GM19193 (cell line): ENCODE data around the gene CCDC142.

ENCODE experiments used
- POLR2A ChIP-seq: IDR thresholded peaks from 4 replicates; pipeline ENCODE4 v1.6.1; 2011; ENCODE audit not compliant: insufficient read depth, insufficient read length; ENCODE audit errors: extremely low read depth

Gene CCDC142, protein sequence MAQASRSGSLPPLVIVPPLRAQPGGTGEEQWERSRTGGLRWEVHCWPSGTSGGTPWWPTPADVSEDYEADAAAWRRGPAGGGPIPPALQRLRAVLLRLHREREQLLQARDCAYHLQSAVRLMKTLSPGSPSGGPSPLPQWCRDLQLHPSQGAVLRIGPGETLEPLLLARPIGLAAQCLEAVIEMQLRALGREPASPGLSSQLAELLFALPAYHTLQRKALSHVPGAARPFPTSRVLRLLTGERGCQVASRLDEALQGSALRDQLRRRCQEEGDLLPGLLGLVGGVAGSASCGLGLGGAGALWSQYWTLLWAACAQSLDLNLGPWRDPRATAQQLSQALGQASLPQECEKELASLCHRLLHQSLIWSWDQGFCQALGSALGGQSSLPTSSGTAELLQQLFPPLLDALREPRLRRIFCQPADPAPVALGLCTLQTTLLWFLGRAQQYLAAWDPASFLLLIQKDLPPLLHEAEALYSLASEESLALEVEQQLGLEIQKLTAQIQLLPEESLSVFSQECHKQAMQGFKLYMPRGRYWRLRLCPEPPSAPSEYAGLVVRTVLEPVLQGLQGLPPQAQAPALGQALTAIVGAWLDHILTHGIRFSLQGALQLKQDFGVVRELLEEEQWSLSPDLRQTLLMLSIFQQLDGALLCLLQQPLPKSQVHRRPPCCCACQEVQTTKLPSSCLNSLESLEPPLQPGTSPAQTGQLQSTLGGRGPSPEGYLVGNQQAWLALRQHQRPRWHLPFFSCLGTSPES

GRCh38 chr2:74482801-74483674 lies at the start of gene CCDC142, which contains the start of gene TTC31:
TSS of gene CCDC142 (minus strand) at chr2:74482998. CDS start at chr2:74482837, 161 bp downstream.
TSS of gene TTC31 (plus strand) at chr2:74483081. CDS start at chr2:74483096, 15 bp downstream.
- peak; percentile 79 for TF ChIP-seq POLR2A

DNA sequence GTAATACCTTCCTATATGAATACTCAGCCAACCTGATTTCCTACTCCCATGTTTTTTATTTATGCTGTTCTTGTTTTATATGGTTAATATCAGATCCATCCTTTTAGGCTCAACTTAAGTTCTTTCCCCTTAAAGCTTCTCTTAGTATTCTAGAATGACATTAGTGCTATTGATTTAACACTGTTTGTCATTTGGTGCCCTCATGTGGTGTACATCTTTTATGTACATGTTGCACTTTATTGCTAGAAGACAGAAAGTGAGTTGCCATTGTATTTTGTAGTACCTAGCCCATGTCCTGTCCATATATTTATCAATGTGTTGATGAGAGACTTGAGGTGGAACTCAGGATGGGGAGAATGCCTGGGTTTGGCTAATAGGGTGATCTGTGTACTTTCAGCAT lies 49.4 kb upstream of the CCDC142 start:
- TF ChIP-seq POLR2A = no peak

GRCh38 chr2:74531666-74532065 lies 48.9 kb upstream of the CCDC142 start:
- TF ChIP-seq POLR2A = no peak

- TF ChIP-seq POLR2A = peak; percentile 51
Observed at GRCh38 chr2:74530239-74531187, 47.7 kb upstream of the CCDC142 start.

DNA sequence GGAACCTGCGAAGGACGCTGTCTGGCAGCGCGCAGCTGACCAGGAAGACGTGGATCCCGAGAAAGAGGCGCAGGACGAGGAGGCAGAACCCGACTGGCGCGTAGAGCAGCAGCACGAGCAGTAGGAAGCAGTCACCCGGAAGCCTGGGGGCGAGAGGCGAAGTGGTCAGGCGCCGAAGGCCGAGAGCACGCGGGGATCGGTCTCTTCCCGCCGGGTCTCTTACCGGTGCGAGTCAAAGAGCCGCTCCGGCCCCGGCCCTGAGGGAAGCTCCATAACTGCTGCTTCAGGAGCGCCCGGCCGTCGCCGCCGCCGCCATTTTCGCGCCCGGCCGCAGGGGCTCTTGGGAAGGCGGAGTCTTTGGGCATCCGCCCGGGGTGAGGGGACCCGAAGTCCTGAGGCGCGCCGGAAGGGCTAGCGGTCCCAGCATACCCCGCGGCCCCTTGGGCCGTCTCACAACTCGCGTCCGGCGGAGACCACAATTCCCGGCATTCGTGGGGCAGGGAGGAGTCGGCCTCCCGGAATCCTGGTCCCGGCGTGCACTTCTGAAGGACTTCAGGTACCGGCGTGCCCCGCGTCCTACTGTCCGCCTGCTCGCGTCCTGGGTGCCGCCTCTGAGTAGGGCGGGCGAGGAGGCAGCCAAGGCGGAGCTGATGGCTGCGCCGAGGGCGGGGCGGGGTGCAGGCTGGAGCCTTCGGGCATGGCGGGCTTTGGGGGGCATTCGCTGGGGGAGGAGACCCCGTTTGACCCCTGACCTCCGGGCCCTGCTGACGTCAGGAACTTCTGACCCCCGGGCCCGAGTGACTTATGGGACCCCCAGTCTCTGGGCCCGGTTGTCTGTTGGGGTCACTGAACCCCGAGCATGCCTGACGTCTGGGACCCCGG lies 46.8 kb upstream of the CCDC142 start, which contains the start of the genes AUP1 and HTRA2:
TSS of gene AUP1 (minus strand) at position 350 of the 882 bp plus-strand sequence. CDS start at position 273, 77 bp downstream.
TSS of gene HTRA2 (plus strand) at position 577 of the 882 bp plus-strand sequence. CDS start at position 651, 74 bp downstream.
- peak; percentile 98 for TF ChIP-seq POLR2A

DNA sequence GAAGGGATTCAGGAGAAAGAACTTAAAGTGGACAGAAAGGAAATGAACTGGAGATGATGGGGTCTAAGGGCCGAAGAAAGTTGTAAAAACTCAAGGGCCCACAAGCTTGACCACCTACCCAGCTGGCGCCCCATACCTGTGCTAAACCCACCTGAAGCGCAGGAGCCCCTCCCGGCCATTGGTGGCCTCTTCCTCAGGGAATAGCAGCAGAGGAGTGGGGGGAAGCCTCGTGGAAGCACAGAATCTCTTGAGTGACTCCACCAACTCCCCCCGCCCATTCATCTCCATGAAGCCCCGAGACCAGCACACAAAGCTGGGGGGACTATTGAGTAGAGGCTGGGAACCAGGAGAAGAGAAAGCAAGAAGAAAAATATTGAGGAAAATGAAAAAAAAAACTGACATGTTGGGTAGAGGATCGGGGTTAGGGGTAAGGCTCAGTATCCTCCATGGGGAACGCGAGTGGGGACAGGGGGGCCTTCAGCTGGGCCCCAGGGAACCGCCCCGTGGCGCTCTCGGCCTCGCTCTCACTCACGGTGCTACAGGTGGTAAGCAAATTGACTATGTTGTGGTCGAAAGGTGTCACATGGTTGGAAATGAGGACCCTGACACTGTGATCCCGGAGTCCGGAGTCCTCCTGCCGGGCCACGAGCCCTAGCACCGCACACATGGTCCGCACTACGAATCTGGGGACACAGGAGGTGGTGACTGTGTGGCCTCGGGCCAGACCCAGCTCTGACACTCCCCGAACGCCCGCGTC lies 46.0 kb upstream of the CCDC142 start:
- TF ChIP-seq POLR2A = no peak

GRCh38 chr2:74527741-74528140 lies 44.9 kb upstream of the CCDC142 start:
- TF ChIP-seq POLR2A = no peak

GRCh38 chr2:74526649-74527230 lies 43.9 kb upstream of the CCDC142 start:
- no peak for TF ChIP-seq POLR2A

GRCh38 chr2:74525717-74526648 lies 43.2 kb upstream of the CCDC142 start, which contains the start of gene DQX1:
TSS of gene DQX1 (minus strand) at chr2:74526231. CDS start at chr2:74525729, 502 bp downstream.
- TF ChIP-seq POLR2A = no peak

DNA sequence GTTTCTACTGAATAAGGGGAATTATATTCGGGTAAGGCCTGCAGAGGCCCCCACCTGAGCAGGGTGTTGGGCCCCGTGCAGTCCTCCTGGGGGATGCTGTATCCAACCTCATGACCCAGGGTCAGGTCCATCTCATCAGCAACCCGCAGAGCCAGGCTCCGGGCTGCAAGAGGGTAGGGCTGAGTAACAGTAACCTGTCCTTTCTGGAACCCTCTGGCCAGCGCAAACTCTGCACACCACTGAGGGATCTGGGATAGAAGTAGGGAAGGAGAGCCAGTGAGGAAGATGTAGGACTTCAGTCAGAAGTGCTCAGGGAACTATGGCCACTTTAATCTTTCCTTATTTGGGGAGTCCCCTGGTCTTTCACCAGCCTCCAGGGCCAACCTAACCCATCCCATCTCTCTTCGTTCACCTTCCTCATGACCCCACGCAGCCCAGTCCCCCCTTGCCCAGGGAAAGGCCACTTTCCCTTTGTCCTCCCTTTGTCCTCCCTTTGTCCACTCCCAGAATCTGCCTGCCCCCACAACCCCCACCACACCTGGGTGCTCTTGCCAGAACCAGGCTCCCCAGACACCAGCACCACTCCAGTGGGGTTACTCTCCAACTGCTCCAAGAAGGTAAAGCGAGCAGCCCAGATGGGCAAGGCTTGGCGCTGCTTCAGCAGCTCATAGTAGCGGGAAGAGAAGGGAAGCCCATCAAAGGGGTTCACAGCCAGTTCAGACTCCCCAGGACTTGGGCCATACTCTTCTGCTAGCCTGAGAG lies 42.3 kb upstream of the CCDC142 start:
- TF ChIP-seq POLR2A = no peak
